Measurements from ENCODE around the gene ADCY10. TPM values are rescaled to one million over a fixed set of nuclear protein-coding genes. Genes with fewer than 3 reads are reported as not detected.

The ADCY10 gene
- polyA plus RNA-seq, 3 donors = 0.09 TPM; not detected in 2

GRCh38 chr1:167795810-167796740 is 117.9 kb downstream of the ADCY10 start:
- Histone ChIP-seq H3K4me2 (replicated peaks; ENCODE audit: extremely low read depth, low read length, poor library complexity, severe bottlenecking) (no peak overlapping the region), H3K4me3 (replicated peaks in 1 of 3; ENCODE audit: low read depth in 2 of 3, low read length in 3 of 3) (no peak overlapping the region), H3K4me1 (ENCODE audit: control insufficient read depth in 1 of 2, insufficient read depth in 2 of 2, low read length in 2 of 2) (peaks cover 17 to 21% of the 10 kb centered on the region in 2 donors), H3K27ac (ENCODE audit: low read depth in 1 of 2, low read length in 2 of 2) (no peak overlapping the region), H3K79me2 (ENCODE audit: insufficient read depth, low read length) (no peaks in the 10 kb centered on the region), H4K20me1 (ENCODE audit: insufficient read depth, low read length) (no peaks in the 10 kb centered on the region), H3K27me3 (ENCODE audit: control insufficient read depth in 2 of 2, insufficient read depth in 2 of 2, low read length in 2 of 2) (no peaks in the 10 kb centered on the region), H3K9ac (ENCODE audit: insufficient read depth, low read length, poor library complexity, severe bottlenecking) (no peak overlapping the region), H2AFZ (ENCODE audit: insufficient read depth, low read depth, low read length, poor library complexity, severe bottlenecking) (no peak overlapping the region), H3K9me3 (replicated peaks in 1 of 2; ENCODE audit: control insufficient read depth in 1 of 2, insufficient read depth in 1 of 2, low read length in 2 of 2) (no peaks in the 10 kb centered on the region), H3K36me3 (replicated peaks in 1 of 2; ENCODE audit: control insufficient read depth in 1 of 2, insufficient read depth in 2 of 2, low read length in 2 of 2) (peaks cover 0 to under 1% of the 10 kb centered on the region in 2 donors)
- H3K4me3 Mint-ChIP-seq = no peak overlapping the region
- H3K27ac Mint-ChIP-seq = peak overlapping the region in 1 of 7 donors; percentile 20
- H3K36me3 Mint-ChIP-seq = peaks cover 4 to 16% of the 10 kb centered on the region in 2 donors
- 59% methylated on average over 3 of the region's 10 CpGs for whole genome bisulfite sequencing (ENCODE audit: insufficient coverage)
- no peaks in the 10 kb centered on the region for H3K9me3 Mint-ChIP-seq
- H3K4me1 Mint-ChIP-seq = peaks cover 27% of the 10 kb centered on the region
- TF ChIP-seq CTCF (IDR thresholded peaks at IDR 0.05) = no peak
- no peaks in the 10 kb centered on the region for H3K27me3 Mint-ChIP-seq (ENCODE audit: low read depth in 3 of 3)
- intact Hi-C loops (cut with micrococcal nuclease) = no loop called here
- no peak for DNase-seq

- H3K9ac ChIP-seq (ENCODE audit: insufficient read depth, low read length, poor library complexity, severe bottlenecking) = no peak overlapping the region
- Mint-ChIP-seq H3K4me1 (peaks cover 28% of the 10 kb centered on the region), H3K4me3 (no peak overlapping the region), H3K27me3 (ENCODE audit: low read depth in 3 of 3) (no peaks in the 10 kb centered on the region), H3K9me3 (peaks cover 0 to 3% (median 0%) of the 10 kb centered on the region in 7 donors), H3K27ac (no peak overlapping the region), H3K36me3 (peaks cover 18 to 33% of the 10 kb centered on the region in 2 donors)
- DNase-seq = no peak
- H2AFZ ChIP-seq (ENCODE audit: insufficient read depth, low read depth, low read length, poor library complexity, severe bottlenecking) = no peak overlapping the region
- no peaks in the 10 kb centered on the region for H4K20me1 ChIP-seq (ENCODE audit: insufficient read depth, low read length)
- no peak overlapping the region for H3K4me2 ChIP-seq (replicated peaks; ENCODE audit: extremely low read depth, low read length, poor library complexity, severe bottlenecking)
- H3K27ac ChIP-seq (ENCODE audit: low read depth in 1 of 2, low read length in 2 of 2) = no peak overlapping the region
- peaks cover 19 to 22% of the 10 kb centered on the region in 2 donors for H3K4me1 ChIP-seq (ENCODE audit: control insufficient read depth in 1 of 2, insufficient read depth in 2 of 2, low read length in 2 of 2)
- intact Hi-C loops (cut with micrococcal nuclease) = no loop called here
- no CpG with 5 or more reads among the region's 1 CpG for WGBS (ENCODE audit: insufficient coverage)
- peaks cover 11 to 21% of the 10 kb centered on the region in 2 donors for H3K36me3 ChIP-seq (replicated peaks in 1 of 2; ENCODE audit: control insufficient read depth in 1 of 2, insufficient read depth in 2 of 2, low read length in 2 of 2)
- no peak for TF ChIP-seq CTCF (IDR thresholded peaks at IDR 0.05)
- H3K4me3 ChIP-seq (replicated peaks in 1 of 3; ENCODE audit: low read depth in 2 of 3, low read length in 3 of 3) = no peak overlapping the region
- no peaks in the 10 kb centered on the region for H3K9me3 ChIP-seq (replicated peaks in 1 of 2; ENCODE audit: control insufficient read depth in 1 of 2, insufficient read depth in 1 of 2, low read length in 2 of 2)
- H3K27me3 ChIP-seq (ENCODE audit: control insufficient read depth in 2 of 2, insufficient read depth in 2 of 2, low read length in 2 of 2) = no peaks in the 10 kb centered on the region
- no peaks in the 10 kb centered on the region for H3K79me2 ChIP-seq (ENCODE audit: insufficient read depth, low read length)
These were observed 119.9 kb downstream of the ADCY10 start for GRCh38 chr1:167794043-167794442.

Data from CD14-positive monocyte (primary cell).